AG04450 (cell line): Measurements from ENCODE around the gene FAM13A. TPM values are rescaled to one million over a fixed set of nuclear protein-coding genes. Genes with fewer than 3 reads are reported as not detected.
"Not testable (repeated sequence)": the region's sequence is repeated elsewhere in the genome, so short reads cannot be mapped to it uniquely, and the experiment has no call there.

Experiments used
- CTCF ChIA-PET: fragments of 300-600, 350-600 bp; formaldehyde crosslinking; extraction: SDS; loops from one replicate; lab custom pipeline; 2022; ENCODE audit warnings: antibody characterized with exemption, inconsistent platforms; lab: Charles Lee
- POLR2A ChIA-PET: fragments of 350-600 bp; formaldehyde crosslinking; extraction: SDS; loops from one replicate; lab custom pipeline; 2021; ENCODE audit warnings: antibody characterized with exemption, inconsistent platforms; lab: Yijun Ruan, JAX
- DNase-seq: peaks from one replicate; pipeline ENCODE4 v3.0.0-alpha.2; 2011; ENCODE audit warnings: low read depth, low spot score
- H3K27ac ChIP-seq: one replicate; pipeline ENCODE4 v1.5.1; 2012; ENCODE audit warnings: low read depth, low read length, control low read depth
- H3K27me3 ChIP-seq: one replicate; pipeline ENCODE4 v1.6.0; 2012; ENCODE audit warnings: low read length; ENCODE audit not compliant: control insufficient read depth, insufficient read depth
- H3K4me3 ChIP-seq: 2 replicates; pipeline ENCODE4 v1.5.1; 2011; ENCODE audit warnings: mild to moderate bottlenecking, low read depth, low read length, control low read depth
- H3K9me3 ChIP-seq: 2 replicates; pipeline ENCODE4 v1.5.1; 2012; ENCODE audit warnings: low read length; ENCODE audit not compliant: control insufficient read depth, insufficient read depth
- polyA plus RNA-seq: library from polyadenylated mRNA; depleted of rRNA; stranded (reverse); fragments of >200 nt; gene quantifications from 2 replicates; pipeline ENCODE4 v1.2.3, GENCODE V29; 2011
- TF ChIP-seq, protein P1 (sequence below): IDR thresholded peaks from 2 replicates; pipeline ENCODE4 v1.5.1; 2011; ENCODE audit warnings: low read depth, low read length, control low read depth, inconsistent platforms

The FAM13A gene
- polyA plus RNA-seq, 1 experiment: 27.6 TPM

DNA sequence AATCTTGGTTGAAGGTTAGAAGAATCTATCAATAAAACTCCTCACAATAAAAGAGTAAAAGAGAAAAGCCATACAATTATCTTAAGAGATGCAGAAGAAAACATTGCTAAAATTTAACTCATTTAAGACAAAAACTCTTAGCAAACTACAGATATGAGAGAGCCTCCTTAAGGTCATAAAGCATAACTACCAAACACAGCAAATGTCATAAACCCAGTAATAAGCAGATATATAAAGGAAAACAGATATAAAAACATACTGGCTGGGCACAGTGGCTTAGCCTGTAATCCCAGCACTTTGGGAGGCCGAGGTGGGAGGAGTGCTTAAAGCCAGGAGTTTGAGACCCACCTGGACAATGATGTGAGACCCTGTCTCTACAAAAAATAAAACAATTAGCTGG lies 165.3 kb downstream of the FAM13A start:
- ChIA-PET POLR2A (interaction anchor here (0.7 kb wide), 1 partner anchor 1730 kb away, joined by 5 read pairs; no protein-coding TSS in a partner anchor), CTCF (no interaction called here)
- Histone ChIP-seq H3K27me3 (no peaks in the 10 kb centered on the region), H3K9me3 (no peaks in the 10 kb centered on the region), H3K4me3 (no peak overlapping the region), H3K27ac (no peak overlapping the region)
- no peak for DNase-seq
- TF ChIP-seq, protein P1, sequence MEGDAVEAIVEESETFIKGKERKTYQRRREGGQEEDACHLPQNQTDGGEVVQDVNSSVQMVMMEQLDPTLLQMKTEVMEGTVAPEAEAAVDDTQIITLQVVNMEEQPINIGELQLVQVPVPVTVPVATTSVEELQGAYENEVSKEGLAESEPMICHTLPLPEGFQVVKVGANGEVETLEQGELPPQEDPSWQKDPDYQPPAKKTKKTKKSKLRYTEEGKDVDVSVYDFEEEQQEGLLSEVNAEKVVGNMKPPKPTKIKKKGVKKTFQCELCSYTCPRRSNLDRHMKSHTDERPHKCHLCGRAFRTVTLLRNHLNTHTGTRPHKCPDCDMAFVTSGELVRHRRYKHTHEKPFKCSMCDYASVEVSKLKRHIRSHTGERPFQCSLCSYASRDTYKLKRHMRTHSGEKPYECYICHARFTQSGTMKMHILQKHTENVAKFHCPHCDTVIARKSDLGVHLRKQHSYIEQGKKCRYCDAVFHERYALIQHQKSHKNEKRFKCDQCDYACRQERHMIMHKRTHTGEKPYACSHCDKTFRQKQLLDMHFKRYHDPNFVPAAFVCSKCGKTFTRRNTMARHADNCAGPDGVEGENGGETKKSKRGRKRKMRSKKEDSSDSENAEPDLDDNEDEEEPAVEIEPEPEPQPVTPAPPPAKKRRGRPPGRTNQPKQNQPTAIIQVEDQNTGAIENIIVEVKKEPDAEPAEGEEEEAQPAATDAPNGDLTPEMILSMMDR: no peak

DNA sequence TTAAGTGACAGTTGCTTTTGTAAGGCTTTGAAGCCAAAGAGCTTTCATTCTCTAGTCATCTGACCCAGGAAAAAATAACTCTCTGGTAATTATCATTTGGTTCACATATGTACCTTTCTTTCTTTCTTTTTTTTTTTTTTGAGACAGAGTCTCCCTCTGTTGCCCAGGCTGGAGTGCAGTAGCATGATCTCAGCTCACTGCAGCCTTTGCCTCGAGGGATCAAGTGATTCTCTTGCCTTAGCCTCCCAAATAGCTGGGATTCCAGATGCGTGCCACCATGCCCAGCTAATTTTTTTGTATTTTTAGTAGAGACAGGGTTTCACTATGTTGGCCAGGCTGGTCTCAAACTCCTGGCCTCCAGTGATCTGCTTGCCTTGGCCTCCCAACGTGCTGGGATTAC lies 169.6 kb downstream of the FAM13A start:
- POLR2A ChIA-PET, H3K4me3 ChIP-seq, H3K27ac ChIP-seq, H3K9me3 ChIP-seq, DNase-seq, H3K27me3 ChIP-seq: not testable (repeated sequence)
- CTCF ChIA-PET: interaction anchor here (0.7 kb wide), 1 partner anchor 233 kb away, joined by 3 read pairs; no protein-coding TSS in a partner anchor

DNA sequence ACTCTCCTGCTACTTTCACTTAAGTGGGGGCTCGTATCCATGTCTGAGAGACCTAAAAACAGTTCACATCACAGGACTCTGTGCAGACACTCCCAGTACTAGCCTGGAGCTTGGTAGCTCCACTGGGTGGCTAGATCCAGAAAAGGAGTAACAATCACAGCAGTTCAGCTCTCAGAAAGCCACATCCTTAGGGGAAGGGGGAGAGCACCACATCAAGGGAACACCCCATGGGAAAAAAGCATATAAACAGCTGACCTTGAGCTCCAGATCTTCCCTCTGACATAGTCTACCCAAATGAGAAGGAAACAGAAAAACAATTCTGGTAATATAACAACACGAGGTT lies 175.8 kb downstream of the FAM13A start:
- no peak for DNase-seq
- H3K27me3 ChIP-seq: no peaks in the 10 kb centered on the region
- H3K9me3 ChIP-seq: no peaks in the 10 kb centered on the region
- H3K4me3 ChIP-seq: no peak overlapping the region
- ChIA-PET CTCF (no interaction called here), POLR2A (no interaction called here)
- no peak overlapping the region for H3K27ac ChIP-seq
- TF ChIP-seq, protein P1: no peak

DNA sequence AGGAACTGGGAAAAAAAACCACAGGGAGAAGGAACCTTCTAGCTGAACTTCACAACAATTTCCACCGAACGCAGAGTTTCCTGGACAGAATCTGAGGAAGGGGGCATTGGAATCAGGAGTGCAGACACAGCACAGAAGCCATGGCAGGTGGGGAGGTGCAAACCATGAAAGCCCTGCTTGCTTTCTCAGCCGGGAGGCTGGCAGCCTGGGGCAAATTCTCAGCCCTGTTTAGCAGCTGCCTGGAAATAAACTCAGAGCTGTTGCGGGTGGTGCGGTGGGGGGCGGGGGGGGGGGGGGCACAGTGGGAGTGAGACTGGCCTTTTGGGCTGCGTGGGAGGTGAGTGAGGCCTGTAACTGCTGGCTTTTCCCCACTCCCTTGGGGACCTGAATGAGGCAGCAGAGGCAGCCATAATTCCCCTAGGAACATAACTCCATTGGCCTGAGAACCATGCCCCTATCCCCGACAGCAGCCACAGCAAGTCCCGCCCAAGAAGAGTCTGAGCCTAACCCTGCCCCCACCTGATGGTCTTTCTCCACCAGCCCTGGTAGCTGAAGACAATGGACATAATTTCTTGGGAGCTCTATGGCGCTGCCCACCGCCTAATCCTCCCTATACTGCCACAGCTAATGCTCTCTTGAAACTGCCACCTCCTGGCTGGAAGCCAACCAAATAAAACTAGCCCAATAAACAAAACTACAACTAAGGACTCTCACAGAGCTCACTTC lies 176.3 kb downstream of the FAM13A start:
- ChIA-PET POLR2A (no interaction called here), CTCF (no interaction called here)
- DNase-seq: no peak
- H3K9me3 ChIP-seq: no peaks in the 10 kb centered on the region
- H3K4me3 ChIP-seq: no peak overlapping the region
- TF ChIP-seq, protein P1: no peak
- no peaks in the 10 kb centered on the region for H3K27me3 ChIP-seq
- no peak overlapping the region for H3K27ac ChIP-seq

DNA sequence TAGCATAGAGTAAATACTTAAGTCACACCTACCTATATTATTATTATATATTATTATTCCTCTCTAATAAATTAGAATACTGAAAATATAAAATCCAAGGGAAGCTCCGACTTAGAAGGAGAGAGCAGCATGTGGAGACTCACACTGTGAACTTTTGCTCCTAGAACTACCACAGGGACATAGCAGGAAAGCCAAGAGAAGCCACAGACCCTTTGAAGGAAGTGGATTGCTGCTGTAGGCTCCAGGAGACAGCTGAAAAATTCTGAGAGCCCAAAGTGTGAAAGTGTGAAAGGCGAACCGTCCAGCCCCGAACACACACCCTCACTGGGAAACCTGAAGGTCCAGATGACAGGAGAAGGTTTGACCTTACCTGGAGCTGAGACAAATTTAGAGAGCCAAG lies 177.0 kb downstream of the FAM13A start:
- DNase-seq: no peak
- TF ChIP-seq, protein P1: no peak
- no peak overlapping the region for H3K27ac ChIP-seq
- no peak overlapping the region for H3K4me3 ChIP-seq
- H3K9me3 ChIP-seq: no peaks in the 10 kb centered on the region
- no peaks in the 10 kb centered on the region for H3K27me3 ChIP-seq
- ChIA-PET POLR2A (no interaction called here), CTCF (no interaction called here)
